Embryonic facial prominence (tissue), 1 donor: ENCODE measurements around the gene ITGA3.

Experiments
- DNase-seq: peaks from one replicate; pipeline ENCODE4 v3.0.0-alpha.2; 2016; ENCODE audit errors: extremely low spot score

ITGA3 gene

DNA sequence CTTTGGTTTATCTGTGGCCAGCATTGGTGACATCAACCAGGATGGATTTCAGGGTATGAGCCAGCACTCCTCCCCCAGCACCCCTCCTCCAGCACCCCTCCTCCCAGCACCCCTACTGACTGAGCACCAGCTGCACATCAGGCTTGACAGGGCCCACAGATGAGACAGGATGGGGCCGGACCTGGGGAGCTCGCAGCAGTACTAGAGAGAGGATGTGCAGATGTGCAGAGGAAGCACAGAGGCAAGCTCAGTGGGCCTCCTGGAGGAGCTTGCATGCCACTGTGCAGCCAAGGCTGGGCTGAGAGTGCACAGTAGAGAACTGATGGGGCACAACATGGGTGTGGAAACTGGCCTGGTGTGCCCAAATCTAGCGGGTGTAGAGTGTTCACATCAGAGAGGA, 16.2 kb downstream of the ITGA3 start:
- DNase-seq = no peak

DNA sequence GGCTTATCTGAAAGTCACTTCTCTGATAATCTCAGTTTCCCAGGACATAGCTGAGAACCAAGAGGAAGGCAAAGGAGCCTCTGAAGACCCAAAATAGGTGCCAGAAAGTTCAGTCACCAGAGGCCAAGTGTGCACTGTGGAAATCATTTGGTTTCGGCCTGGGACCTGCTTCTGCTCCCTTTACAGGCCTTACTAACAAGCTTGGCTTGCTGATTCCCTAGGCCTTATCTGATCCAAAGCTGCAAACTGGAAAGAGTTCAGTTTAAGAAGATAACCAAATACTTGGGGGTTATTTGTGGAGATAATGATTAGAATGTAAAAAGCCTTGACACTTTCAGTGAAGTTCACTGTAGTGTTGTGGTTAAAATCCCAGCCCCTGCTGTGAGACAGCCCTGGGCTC, 17.0 kb downstream of the ITGA3 start:
- no peak for DNase-seq

DNA sequence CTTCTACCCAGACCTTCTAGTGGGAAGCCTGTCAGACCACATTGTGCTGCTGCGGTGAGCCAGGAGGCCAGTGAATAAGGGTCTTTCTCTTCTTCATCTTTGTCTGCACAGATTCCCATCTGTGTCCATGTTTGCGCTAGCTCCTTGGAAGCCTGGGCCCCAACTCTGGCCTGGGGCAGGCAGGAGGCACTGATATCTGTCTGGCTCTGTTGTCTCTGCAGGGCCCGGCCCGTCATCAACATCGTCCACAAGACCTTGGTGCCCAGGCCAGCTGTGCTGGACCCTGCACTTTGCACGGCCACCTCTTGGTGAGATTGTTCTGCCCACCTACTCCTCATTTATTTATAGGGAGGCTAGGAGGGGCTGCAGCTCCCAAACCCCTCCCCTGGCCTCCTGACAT, 18.3 kb downstream of the ITGA3 start:
- DNase-seq = no peak

DNA sequence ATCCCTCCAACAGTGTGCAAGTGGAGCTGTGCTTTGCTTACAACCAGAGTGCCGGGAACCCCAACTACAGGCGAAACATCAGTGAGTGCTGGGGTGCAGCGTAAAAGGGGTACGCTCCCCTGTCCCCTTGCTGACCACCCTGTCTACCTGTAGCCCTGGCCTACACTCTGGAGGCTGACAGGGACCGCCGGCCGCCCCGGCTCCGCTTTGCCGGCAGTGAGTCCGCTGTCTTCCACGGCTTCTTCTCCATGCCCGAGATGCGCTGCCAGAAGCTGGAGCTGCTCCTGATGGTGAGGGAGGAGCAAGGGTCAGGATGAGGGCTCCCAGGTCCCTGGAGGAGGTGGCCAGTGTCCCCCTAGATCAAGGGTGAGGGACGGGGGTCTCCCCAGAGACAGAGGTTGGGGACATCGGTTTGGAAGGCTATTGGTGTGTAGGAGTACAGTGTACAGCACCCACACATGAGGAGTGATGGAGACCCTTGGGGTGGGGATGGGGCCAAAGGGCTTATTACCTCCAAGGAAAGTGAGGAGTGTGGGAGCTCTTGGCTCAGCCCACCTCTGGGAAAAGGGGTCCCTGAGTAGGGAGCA, 19.6 kb downstream of the ITGA3 start:
- no peak for DNase-seq

DNA sequence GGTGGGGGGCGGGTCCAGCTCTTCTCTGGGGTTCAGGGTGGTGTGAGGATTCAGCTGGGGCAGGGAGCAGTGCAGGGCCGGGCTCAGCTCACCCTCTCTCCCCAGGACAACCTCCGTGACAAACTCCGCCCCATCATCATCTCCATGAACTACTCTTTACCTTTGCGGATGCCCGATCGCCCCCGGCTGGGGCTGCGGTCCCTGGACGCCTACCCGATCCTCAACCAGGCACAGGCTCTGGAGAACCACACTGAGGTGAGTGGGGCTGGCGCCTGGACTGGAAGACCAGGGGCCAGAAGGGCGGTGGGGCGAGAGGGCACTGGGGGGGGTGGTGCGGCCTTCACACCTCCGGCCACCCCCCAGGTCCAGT, 20.3 kb downstream of the ITGA3 start:
- DNase-seq = no peak

DNA sequence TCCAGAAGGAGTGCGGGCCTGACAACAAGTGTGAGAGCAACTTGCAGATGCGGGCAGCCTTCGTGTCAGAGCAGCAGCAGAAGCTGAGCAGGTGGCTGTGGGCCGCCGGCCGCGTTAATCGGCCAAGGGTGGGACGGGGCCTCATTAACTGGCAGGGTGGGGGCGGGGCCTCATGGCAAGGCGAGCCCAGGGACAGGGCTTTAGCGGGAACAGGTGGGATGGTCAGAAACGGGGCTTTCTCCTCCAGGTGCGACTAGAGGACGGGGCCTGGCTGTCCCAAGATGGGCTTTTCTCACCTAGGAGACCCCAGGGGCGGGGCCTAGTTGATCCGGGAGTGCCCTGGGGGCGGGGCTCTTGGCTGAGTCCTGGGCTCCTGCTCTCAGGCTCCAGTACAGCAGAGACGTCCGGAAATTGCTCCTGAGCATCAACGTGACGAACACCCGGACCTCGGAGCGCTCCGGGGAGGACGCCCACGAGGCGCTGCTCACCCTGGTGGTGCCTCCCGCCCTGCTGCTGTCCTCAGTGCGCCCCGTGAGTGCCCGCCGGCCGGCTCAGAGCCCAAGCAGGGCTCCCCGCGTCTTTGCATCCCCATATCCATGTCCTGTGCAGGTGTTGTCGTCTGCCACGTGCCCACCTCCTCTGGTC, 20.8 kb downstream of the ITGA3 start:
- DNase-seq = no peak

DNA sequence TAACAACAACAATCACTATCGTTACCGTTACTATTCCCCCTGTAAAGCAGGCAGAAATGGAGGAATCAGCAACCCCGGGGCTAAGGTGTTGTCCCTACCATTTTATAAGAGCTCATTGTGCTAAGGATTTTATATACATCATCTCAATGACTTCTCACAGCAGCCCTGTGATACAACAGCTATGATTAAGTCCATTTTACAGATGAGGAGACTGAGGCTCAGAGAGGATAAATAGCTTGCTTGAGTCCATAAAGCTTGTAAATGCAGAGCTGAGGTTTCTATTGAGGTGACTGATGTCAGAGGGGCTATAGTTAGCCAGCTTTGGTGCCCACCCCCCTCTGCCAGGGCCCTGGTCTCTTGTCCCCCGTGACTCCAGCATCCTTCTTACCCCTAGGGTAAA, 22.5 kb downstream of the ITGA3 start:
- DNase-seq = no peak

DNA sequence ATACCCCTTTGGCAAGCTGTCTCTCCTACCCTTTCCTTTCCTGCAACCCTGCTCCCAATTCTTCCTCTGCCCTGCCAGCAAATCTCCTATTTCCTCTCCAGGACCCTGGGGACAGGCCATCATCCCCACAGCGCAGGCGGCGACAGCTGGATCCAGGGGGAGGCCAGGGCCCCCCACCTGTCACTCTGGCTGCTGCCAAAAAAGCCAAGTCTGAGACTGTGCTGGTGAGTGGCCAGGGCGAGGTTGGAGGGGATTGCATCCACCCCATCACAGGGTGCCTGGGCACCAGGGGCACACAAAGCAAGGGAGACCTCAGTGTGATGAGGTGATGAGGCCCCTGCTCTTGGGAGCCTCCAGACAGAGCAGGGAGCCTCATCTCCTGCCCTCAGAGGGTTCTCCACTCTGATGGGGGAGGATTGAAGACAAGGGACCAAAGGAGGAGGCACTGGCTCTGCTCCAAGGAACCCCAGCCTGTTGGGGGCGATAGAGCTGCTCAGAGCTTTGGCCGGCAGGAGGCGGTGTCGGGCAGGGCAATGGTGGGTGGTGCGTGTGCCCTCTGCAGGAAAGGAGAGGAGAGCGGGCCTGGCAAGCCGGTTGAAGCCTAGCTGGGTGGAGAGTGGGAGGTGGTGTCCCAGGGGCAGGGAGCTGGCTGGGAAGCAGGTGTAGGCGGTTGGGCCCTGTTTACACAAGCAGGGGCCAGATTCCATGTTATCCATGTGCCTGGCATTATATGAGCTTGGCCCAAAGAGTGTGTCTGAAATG, 23.6 kb downstream of the ITGA3 start:
- DNase-seq = no peak

DNA sequence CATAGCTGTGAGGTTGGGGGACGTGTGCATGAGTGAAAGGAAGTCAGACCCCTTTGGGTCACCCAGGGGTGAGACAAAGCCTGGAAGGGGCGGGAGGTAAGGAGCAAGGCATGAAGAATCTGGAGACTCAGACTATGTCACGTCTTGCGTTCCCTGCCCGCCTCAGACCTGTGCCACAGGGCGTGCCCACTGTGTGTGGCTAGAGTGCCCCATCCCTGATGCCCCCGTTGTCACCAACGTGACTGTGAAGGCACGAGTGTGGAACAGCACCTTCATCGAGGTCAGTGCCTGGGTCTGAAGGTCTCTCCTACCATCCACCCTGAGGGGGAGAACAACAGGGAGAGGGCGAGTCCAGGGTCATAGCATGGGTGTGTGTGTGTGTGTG, 24.2 kb downstream of the ITGA3 start:
- DNase-seq = no peak

DNA sequence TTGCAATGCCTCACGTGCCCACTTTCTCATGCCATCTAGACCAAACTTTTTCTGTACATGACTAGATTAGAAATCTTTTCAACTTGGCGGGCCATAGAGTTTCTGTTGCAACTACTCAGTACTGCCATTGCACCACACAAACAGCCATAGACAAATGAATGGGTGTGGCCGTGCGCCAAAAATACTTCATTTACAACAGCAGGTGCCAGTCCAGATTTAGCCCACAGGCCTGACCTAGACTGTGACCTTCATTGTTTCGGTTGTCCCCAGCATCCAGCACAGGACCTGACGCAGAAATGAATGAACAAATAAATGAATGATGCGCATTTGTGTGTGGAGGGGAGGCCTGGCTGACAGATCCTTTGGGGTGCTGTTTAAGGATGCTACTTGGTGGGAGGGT, 24.9 kb downstream of the ITGA3 start:
- DNase-seq = no peak

DNA sequence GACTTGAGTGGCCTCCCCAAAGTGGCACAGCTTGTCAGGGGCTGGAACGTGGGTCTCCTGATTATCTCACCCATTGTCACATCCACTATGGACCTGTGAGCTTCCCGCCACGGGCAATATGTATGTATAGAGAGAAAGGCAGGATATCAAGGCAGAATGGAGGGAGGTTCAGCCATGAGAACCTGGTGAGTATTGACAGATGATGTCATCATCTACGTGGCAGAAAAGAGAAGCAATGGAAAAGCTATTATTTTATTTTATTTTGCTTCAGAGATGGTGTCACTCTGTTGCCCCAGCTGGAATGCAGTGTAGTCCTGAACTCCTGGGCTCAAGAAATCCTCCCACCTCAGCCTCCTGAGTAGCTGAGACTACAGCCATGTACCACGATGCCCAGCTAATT, 25.8 kb downstream of the ITGA3 start:
- no peak for DNase-seq

DNA sequence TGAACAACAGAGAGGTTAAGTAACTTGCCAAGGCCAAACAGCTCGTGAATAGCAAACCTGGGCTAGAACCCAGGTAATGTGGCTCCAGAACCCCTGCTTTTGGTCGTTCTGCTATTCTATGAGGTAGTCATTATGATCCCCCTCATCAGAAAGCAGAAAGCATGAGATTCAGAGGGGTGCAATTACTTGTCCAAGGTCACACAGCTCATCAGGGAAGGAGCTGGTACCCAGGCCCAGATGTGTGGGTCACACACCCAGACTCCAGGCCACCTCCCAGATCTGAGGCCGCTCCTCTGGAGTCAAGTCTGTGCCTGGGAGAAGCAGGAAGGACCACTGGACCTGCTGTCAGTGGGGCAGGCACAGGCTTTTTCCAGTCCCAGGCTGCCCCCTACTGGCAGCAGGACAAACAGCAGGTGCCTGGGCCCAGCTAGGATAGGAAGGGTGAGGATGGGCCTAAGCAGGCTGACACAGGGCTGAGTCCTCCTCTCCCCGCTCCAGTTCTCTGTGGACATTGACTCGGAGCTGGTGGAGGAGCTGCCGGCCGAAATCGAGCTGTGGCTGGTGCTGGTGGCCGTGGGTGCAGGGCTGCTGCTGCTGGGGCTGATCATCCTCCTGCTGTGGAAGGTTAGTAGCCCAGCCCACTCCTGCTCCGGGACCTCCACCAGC, 31.5 kb downstream of the ITGA3 start:
- DNase-seq = peak; percentile 28

DNA sequence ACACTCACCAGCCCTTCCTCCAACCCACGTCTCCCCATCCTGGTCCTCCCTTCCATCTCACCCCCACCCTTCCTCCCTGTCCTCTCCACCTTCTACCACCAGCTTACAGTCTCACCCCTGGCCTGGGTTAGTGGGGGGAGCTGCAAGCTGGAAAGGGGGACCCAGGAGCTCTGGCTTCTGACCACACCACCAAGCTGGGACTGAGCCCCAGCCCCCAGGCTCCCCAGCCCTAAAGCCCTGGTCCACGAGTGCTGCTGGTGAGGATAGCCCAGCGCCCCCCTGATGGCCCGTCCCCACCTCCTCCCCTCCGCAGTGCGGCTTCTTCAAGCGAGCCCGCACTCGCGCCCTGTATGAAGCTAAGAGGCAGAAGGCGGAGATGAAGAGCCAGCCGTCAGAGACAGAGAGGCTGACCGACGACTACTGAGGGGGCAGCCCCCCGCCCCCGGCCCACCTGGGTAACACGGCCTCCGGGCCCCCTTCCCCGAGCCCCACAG, 32.0 kb downstream of the ITGA3 start:
- no peak for DNase-seq

DNA sequence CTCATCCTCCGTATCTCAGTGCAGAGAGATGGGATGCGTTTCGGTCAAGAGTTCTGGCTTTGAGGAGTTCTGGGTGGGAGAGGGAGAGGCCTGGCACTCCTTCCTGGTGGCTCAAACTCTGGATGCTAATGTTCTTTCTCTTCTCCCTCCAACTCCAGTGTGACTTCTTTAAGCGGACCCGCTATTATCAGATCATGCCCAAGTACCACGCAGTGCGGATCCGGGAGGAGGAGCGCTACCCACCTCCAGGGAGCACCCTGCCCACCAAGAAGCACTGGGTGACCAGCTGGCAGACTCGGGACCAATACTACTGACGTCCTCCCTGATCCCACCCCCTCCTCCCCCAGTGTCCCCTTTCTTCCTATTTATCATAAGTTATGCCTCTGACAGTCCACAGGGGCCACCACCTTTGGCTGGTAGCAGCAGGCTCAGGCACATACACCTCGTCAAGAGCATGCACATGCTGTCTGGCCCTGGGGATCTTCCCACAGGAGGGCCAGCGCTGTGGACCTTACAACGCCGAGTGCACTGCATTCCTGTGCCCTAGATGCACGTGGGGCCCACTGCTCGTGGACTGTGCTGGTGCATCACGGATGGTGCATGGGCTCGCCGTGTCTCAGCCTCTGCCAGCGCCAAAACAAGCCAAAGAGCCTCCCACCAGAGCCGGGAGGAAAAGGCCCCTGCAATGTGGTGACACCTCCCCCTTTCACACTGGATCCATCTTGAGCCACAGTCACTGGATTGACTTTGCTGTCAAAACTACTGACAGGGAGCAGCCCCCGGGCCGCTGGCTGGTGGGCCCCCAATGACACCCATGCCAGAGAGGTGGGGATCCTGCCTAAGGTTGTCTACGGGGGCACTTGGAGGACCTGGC, 33.3 kb downstream of the ITGA3 start:
- DNase-seq = no peak

DNA sequence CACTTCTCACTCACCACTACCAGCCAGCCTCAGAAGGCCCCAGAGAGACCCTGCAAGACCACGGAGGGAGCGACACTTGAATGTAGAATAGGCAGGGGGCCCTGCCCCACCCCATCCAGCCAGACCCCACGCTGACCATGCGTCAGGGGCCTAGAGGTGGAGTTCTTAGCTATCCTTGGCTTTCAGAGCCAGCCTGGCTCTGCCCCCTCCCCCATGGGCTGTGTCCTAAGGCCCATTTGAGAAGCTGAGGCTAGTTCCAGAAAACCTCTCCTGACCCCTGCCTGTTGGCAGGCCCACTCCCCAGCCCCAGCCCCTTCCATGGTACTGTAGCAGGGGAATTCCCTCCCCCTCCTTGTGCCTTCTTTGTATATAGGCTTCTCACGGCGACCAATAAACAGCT, 34.2 kb downstream of the ITGA3 start:
- DNase-seq = no peak

DNA sequence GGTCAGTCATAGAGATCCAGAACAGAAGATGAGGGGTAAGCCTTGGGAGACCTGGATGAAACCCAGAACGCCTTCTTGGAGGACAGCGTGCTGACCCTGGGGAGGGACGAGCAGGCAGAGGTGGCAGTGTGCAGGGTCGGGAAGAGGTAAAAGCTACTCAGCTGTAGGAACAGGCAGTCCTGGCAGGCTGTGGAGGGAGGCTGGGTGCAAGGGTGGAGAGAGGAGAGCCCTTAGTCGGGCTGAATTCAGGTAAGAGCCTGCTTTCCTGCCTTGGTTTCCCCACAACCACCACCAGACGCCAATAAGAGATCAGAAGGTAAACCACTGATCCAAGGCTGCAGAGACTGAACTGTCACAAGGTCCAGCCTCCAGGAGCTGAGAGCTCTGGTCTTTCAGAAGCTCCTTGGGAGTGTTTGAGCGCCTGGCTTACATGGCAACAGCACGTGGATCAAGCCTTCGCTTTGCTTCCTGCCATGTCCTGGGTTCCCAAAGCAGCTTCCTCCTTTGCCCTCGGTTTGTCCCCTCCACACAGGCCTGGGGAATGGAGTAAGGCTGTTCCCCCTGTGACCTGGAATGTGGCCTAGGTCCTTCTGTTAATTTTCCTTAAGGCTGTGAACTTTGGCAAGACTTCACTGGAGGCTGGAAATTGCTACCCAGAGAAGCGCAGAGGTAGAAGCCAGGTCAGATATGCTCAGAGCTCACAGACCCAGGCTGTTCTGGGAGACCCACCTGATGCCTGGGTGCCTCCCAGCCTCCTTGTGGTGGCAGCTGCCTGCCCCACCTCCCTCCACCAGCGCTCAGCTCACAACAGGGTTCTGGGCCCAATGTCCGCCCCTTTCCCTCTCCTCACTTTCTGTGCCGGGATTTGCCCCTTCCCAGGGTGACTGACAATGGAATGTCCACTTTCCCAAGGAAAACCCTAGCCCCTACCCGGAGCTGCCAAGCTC, 35.3 kb downstream of the ITGA3 start:
- no peak for DNase-seq

DNA sequence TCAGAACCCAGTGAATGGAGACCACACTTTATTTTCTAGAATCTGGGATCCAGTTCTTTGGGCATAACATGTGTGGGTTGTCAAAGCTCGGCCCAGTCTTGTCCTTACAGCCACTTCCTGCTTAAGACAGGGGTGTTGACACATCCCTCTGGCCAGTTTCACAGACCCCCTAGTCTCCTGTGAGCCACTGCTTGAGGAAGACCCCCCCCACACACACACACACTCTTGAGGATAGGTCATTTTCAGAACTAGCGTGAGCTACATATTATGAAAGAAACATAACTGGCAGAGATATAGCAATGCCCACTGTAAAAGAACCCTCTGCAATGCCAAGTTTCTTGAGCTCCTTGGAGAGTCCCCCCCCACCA, 36.0 kb downstream of the ITGA3 start:
- no peak for DNase-seq

DNA sequence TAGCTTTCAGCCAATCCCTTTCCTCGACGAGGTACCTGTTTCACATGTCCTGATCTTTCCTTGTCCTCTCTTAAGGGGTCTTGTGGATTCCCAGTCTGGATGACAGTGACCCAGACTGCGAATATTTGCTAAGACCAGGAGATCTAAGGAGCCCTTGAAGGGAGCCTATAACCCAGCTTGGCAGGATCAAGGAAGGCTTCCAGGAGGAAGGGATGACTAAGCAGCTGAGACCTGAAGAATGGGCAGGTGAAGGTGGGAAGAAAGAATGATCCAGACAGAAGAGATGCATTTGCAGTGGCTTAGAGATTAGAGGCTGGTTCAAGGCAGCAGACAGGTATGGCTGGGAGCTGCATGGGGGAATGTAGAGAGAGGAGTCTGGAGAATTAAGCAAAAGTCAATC, 37.3 kb downstream of the ITGA3 start:
- DNase-seq = no peak

DNA sequence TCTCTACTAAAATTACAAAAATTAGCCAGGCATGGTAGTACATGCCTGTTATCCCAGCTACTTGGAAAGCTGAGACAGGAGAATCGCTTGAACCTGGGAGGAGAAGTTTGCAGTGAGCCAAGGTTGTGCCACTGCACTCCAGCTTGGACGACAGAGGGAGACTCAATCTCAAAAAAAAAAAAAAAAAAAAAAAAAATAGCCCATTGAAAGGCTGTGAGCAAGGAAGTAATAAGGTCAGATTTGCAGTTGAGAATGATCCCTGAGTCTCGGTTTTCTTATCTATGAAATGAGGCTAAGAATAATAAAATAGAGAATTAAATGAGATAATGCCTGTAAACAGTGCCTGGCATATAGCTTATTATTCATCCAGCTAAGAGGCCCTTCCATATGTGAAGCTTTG, 37.9 kb downstream of the ITGA3 start:
- DNase-seq = no peak

DNA sequence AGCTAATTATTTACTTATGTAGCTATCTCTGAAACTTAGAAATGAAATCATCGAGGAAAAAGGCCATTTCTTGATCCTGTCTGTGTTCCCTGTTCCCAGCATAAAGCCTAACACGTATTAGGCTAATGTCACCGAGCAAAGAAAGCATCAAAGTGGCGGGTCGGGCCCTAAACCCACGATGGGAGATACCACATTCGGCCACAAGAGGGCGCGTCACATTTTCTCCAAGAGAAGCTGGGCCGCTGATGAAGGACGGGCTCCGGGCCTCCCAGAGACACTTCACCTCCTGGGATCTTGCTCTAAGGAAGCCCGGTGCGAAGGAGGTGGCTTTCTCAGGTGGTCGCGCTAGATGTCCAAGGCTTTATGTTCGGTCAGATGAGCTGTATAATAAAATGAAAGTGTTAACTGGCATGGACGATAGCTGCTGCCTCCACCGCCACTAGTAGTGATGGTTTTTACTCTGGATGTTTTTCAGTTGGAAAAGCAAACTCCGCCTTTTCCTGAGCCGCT, 38.4 kb downstream of the ITGA3 start:
- peak; percentile 63 for DNase-seq
